HG02938 (cell line): ENCODE data around the gene TMA7.
A peak's percentile ranks its signal among the peaks of the same experiment; 100 is the strongest.
"Not testable (repeated sequence)": the region's sequence is repeated elsewhere in the genome, so short reads cannot be mapped to it uniquely, and the experiment has no call there.

Experiments used
- ATAC-seq: cut with Tn5 transposase; IDR thresholded peaks from one replicate; pipeline ENCODE4 v1.9.1; 2021; ENCODE audit warnings: mild to moderate bottlenecking, moderate library complexity; ENCODE audit not compliant: unreplicated experiment

Gene TMA7

GRCh38 chr3:48439820-48440589 is at the start of gene TMA7, which contains the start of gene CCDC51:
Gene TMA7 (plus strand): TSS chr3:48440257. CDS start chr3:48440297, 40 bp downstream.
Gene CCDC51 (minus strand): TSS chr3:48440119. CDS start chr3:48435128, 4,991 bp downstream.
- ATAC-seq, result peak; percentile 96

DNA sequence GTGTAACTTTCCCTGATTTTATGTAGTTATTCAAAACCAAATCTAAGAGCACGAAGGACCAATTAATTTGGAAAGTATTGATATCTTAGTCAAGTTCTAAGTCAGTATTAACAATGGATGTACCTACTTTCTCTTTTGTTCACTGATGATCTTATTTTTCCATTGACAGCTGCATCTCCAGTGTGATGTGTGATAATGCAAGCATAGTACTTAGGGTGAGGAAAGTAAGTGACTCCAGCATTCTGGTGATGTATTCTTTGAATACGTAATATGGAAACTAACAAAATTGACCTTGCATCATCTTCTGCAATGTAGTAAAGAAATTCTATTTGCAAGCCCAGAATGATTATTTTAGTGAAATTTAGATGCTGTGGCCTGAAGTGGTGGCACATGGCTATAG is 45.7 kb upstream of the TMA7 start:
- no peak for ATAC-seq

DNA sequence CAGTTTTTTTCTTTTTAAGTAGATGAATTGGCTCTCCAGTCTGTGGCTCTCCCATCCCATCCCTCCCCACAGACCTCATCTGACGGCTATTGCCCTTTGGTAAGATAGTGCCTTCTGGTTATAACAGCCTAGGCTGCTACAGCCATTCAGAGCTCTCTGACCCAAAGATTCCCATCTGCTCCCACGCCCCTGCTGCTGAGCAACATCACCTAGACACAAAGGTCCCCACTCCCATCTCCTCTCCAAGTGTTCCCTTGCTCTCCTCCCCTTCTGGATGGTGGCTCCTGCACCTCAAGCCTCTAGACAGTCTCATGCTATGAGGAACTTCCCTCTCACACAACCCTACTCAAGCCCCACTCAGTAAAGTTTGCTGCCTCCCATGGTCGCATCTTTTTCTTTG is 44.3 kb upstream of the TMA7 start:
- no peak for ATAC-seq

DNA sequence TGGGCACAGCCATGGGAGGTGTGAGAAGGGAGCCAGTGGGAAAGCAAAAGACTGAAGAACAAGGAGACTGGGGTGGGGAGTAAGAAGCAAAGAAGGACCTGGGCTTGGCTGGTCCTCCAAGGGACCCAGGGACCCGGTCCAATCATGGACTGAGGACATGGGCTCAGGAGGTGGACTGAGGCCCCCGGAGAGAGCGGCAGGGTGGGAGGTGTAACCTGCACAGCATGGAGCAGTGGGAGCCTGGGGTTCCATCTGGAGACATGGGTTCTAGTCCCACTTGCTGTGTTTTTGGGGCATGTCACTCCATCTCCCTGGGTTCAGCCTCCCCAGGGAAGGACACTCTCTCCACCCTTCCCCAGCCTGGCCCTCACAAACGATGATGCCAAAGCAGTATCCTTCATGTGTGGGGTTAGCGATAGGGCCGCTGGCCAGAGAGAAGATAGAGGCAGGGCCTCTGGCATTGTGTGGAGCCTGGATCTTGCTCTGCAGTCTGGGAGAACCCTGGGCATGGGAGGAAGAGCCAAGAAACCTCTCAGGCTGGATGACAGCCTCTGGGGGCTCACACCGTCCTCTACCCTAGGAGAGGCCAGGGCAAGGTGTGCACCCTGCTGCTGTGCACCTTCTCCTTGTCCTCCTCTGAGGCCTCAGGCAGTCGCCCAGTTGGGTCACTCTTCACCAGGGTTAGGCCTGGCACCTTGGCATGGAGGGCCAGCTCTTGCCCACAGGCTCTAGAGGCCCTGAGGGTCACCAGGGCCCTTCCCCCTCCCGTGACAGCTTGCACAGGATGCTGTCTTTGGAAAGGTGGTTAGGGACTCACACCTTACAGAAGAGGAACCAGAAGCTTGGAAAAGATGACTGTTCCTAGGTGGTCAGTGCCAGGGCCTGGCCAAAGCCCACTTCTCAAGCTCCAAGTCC is 42.0 kb upstream of the TMA7 start:
- ATAC-seq, result no peak

DNA sequence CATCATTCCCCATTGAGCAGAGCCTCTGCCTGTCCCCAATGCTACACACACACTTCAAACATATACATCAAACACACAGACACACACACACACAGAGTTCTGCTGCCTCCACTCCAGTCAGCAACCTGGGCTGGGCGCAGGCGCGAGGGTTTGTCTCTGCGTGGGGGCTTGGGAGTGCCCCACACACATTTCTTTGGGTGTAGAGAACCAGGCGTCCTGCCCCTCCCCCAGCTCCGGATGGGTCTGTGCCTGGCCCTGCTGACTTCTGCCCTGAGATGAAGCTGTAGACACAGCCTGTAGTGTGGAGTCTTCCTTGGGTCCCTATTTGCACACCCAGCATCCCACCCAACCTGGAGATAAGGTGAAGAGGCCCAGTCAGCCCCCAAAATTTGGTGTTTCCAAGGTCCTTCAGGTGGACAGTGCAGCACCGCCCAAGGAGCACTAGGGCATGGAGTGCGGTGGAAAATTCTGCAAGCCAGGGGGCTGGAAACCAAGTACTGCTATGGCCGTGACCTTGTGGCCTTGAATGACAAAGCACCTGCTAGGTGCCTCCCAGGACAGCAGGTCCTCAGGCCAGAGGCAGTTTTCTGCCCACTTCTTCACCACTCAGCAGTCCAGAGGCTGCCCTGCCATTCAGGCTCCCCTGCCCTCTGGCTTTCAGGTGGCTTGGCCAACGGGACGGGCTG is 41.2 kb upstream of the TMA7 start:
- no peak for ATAC-seq

- no peak for ATAC-seq
Measured at GRCh38 chr3:48399387-48400172, 40.5 kb upstream of the TMA7 start.

- no peak for ATAC-seq
Measured at GRCh38 chr3:48400824-48401433, 39.1 kb upstream of the TMA7 start.

GRCh38 chr3:48401434-48401901 is 38.6 kb upstream of the TMA7 start:
- ATAC-seq, result not testable (repeated sequence)

- ATAC-seq, result no peak
Measured at GRCh38 chr3:48402281-48402732, 37.8 kb upstream of the TMA7 start.

GRCh38 chr3:48402907-48403306 is 37.1 kb upstream of the TMA7 start:
- ATAC-seq, result no peak

- ATAC-seq, result no peak
Measured at GRCh38 chr3:48403533-48404439, 36.3 kb upstream of the TMA7 start.

DNA sequence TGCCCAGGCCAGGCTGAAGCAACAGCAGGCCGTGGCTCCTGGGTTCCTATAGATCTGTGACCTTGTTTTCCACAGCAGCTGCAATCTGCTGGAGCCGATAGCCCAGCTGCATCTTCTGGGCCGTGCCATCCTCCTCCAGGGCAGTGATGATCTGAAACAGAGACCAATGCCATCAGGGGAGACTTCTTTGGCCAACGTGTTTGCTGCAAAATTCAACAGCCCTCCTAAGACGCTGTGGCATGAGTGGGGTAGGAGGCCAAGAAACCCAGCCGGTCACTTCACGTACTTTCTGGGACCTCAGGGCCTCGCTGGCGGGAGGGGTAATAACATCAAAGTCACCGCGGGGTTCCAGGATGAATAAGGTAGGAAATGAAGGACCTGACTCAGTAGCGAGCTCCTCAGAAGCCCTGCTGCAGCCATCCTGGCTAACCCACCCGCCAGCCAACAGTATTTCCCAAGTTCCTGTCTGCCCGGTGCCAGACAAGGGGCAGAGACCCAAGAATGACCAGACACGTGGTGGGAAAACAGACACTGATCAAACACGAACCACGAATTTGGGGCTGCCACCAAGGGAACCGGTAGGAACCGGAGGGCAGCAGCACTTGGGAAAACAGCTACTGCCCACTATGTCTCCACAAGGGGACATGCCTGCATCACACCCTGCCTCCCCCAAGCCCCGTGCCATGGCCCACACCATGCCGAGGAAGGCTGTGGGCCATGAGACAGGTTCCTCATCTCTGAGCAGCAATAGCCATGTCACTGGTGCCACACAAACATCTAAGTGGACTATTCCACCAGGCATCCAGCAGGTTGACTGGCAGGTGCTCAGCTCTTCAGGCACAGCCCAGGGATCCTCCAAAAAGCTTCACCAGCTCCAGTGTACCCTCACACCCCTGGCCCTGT is 35.4 kb upstream of the TMA7 start:
- no peak for ATAC-seq

DNA sequence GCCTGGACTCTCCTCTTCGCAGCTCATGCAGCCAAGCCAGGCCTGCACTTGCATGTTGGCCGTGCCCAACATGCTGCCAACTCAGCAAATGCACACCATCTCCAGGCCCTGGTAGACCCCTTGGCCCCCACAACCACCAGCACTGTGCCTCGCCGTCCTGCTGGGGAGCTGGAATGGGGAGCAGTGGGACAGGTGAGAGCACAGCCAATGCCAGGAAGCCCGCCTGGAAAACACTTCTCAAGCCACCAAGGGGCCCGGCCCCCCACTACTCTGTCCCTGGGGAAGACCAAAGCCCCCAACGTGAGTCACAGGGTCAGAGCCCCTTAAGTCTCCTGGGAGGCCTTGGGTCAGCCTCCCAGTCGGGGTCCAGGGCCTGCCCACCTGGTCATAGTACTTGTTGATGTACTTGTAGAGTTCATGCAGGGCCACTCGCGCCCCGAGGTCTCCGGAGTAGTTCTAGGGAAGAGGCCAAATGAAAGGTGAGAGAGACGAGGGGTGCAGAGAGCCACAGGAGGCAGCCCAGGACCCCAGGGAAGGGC is 34.6 kb upstream of the TMA7 start:
- no peak for ATAC-seq

GRCh38 chr3:48405971-48406370 is 34.1 kb upstream of the TMA7 start:
- no peak for ATAC-seq

GRCh38 chr3:48406443-48407431 is 33.3 kb upstream of the TMA7 start:
- no peak for ATAC-seq

- no peak for ATAC-seq
Measured at GRCh38 chr3:48407542-48408099, 32.4 kb upstream of the TMA7 start.
